ENCODE results near the gene UNC119.

The UNC119 gene

DNA sequence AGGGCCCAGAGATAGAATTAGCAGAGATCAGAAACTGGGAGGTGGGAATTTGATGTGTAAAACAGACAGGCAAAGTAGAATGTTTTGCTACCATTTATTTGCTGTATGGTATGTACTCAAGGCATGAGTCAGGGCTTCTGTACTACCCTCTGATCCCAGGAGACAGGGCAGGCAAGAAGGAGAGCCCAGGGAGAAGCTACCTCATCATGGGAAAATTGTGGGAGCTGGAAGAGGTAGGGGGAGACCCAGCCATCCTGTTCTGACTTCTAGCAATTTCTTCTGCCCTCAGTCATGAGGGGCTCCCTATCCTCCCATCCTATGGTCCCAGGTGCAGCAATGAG lies 20.6 kb upstream of the UNC119 start:
- TF ChIP-seq EZH2phosphoT487 (IDR thresholded peaks at IDR 0.05; ENCODE audit: borderline replicate concordance): no peak
- TF ChIP-seq CTCF (conservative IDR thresholded peaks at IDR 0.05; ENCODE audit: low read length): no peak
- H3K79me2 ChIP-seq (ENCODE audit: insufficient read depth, low read length): peaks cover 31% of the 10 kb centered on the region
- H3K4me2 ChIP-seq (ENCODE audit: low read depth, low read length, poor library complexity, severe bottlenecking): no peak overlapping the region
- H4K20me1 ChIP-seq (ENCODE audit: insufficient read depth, low read length, poor library complexity, severe bottlenecking): peaks cover 11% of the 10 kb centered on the region
- no peak overlapping the region for H2AFZ ChIP-seq (ENCODE audit: low read length)
- H3F3A ChIP-seq (ENCODE audit: low read depth): no peaks in the 10 kb centered on the region
- H3K9ac ChIP-seq (ENCODE audit: low read depth, low read length, poor library complexity, severe bottlenecking): no peak overlapping the region
- no peaks in the 10 kb centered on the region for H3K27me3 ChIP-seq (ENCODE audit: insufficient read depth, low read length, poor library complexity, severe bottlenecking)
- H3K9me2 ChIP-seq (replicated peaks; ENCODE audit: low read depth, low read length): no peaks in the 10 kb centered on the region
- peaks cover 12% of the 10 kb centered on the region; the same call in 1 of the 2 replicates for H3K36me3 ChIP-seq (ENCODE audit: insufficient read depth, low read length)
- H3K4me3 ChIP-seq (ENCODE audit: low read length, poor library complexity, severe bottlenecking): no peak overlapping the region
- no peaks in the 10 kb centered on the region for H3K9me3 ChIP-seq (ENCODE audit: insufficient read depth, low read depth, low read length)
- H3K4me1 ChIP-seq (ENCODE audit: insufficient read depth, low read length, poor library complexity, severe bottlenecking): peaks cover 31% of the 10 kb centered on the region

GRCh38 chr17:28572259-28573039 lies 20.0 kb upstream of the UNC119 start:
- H3K27me3 ChIP-seq (ENCODE audit: insufficient read depth, low read length, poor library complexity, severe bottlenecking): no peaks in the 10 kb centered on the region
- H4K20me1 ChIP-seq (ENCODE audit: insufficient read depth, low read length, poor library complexity, severe bottlenecking): peaks cover 11% of the 10 kb centered on the region
- no peaks in the 10 kb centered on the region for H3F3A ChIP-seq (ENCODE audit: low read depth)
- 0 out of 2 replicates have a peak overlapping the region, but pooled peaks have one; percentile 94 for H2AFZ ChIP-seq (ENCODE audit: low read length)
- peak overlapping the region; percentile 80 for H3K4me2 ChIP-seq (ENCODE audit: low read depth, low read length, poor library complexity, severe bottlenecking)
- TF ChIP-seq CTCF (conservative IDR thresholded peaks at IDR 0.05; ENCODE audit: low read length): no peak
- no peak for TF ChIP-seq EZH2phosphoT487 (IDR thresholded peaks at IDR 0.05; ENCODE audit: borderline replicate concordance)
- no peaks in the 10 kb centered on the region for H3K9me3 ChIP-seq (ENCODE audit: insufficient read depth, low read depth, low read length)
- H3K9ac ChIP-seq (ENCODE audit: low read depth, low read length, poor library complexity, severe bottlenecking): peak overlapping the region; percentile 84
- H3K36me3 ChIP-seq (ENCODE audit: insufficient read depth, low read length): peaks cover 6% of the 10 kb centered on the region; the same call in 1 of the 2 replicates
- H3K4me1 ChIP-seq (ENCODE audit: insufficient read depth, low read length, poor library complexity, severe bottlenecking): peaks cover 36% of the 10 kb centered on the region
- peaks cover 37% of the 10 kb centered on the region for H3K79me2 ChIP-seq (ENCODE audit: insufficient read depth, low read length)
- H3K9me2 ChIP-seq (replicated peaks; ENCODE audit: low read depth, low read length): no peaks in the 10 kb centered on the region
- H3K4me3 ChIP-seq (ENCODE audit: low read length, poor library complexity, severe bottlenecking): peak overlapping the region; percentile 93

DNA sequence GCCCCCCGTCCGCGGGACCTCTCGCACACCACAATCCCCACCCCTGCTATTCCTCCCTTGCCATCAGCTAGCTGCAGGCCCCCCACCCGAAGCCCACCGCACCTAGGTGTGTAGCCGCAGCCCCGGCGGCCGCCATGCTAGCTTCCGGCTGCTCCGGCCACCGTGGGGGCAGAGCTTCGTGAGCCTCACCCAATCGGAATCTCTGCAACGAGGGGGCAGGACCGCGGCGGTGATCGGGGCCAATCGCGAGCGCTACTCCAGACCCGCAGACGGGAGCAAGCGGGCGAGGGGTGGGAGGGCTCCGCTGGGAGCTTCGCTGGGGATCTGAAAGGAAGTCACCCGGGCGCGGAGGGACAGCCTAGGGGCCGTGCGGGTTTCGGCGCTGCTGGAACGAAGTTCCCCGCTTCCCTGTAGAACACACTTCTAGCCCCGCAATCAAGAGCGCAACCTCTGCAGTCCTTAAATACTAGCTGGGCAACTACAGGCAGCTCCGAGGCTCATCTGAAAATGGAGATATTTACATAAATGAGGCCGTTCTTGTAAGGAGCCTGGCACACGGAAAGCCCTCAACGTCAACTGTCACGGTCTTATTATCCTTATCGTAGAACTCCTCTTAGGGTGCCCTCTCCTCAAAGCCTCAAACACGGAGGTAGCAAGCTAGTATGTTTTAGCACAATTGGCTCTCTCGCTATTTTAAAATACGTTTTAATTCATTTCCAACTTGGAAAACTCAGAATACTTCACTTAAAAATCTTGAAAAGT lies 19.1 kb upstream of the UNC119 start, which contains the start of gene PIGS:
Gene PIGS (minus strand): TSS at position 164 of the 762 bp plus-strand sequence. CDS start 28 bp downstream, at position 136.
- peak within 1 kb of the TSS; percentile 84 for H3K9ac ChIP-seq (ENCODE audit: low read depth, low read length, poor library complexity, severe bottlenecking)
- no peaks in the 10 kb centered on the region for H3K9me2 ChIP-seq (replicated peaks; ENCODE audit: low read depth, low read length)
- no peaks in the 10 kb centered on the region for H3K27me3 ChIP-seq (ENCODE audit: insufficient read depth, low read length, poor library complexity, severe bottlenecking)
- TF ChIP-seq CTCF (conservative IDR thresholded peaks at IDR 0.05; ENCODE audit: low read length) (no peak), EZH2phosphoT487 (IDR thresholded peaks at IDR 0.05; ENCODE audit: borderline replicate concordance) (no peak)
- no peaks in the 10 kb centered on the region; the same call in 1 of the 2 replicates for H3K36me3 ChIP-seq (ENCODE audit: insufficient read depth, low read length)
- peak within 1 kb of the TSS; percentile 94 for H2AFZ ChIP-seq (ENCODE audit: low read length)
- peaks cover 45% of the 10 kb centered on the region for H3K4me1 ChIP-seq (ENCODE audit: insufficient read depth, low read length, poor library complexity, severe bottlenecking)
- peak within 1 kb of the TSS; percentile 85 for H3K4me2 ChIP-seq (ENCODE audit: low read depth, low read length, poor library complexity, severe bottlenecking)
- H3K9me3 ChIP-seq (ENCODE audit: insufficient read depth, low read depth, low read length): no peaks in the 10 kb centered on the region
- H3F3A ChIP-seq (ENCODE audit: low read depth): no peaks in the 10 kb centered on the region
- peak within 1 kb of the TSS; percentile 93 for H3K4me3 ChIP-seq (ENCODE audit: low read length, poor library complexity, severe bottlenecking)
- H4K20me1 ChIP-seq (ENCODE audit: insufficient read depth, low read length, poor library complexity, severe bottlenecking): peaks cover 11% of the 10 kb centered on the region
- H3K79me2 ChIP-seq (ENCODE audit: insufficient read depth, low read length): peaks cover 46% of the 10 kb centered on the region
